ENCODE results near the gene ADAT2. TPM values are rescaled to one million over a fixed set of nuclear protein-coding genes. Genes with fewer than 3 reads are reported as not detected.

The ADAT2 gene
- total and polyA plus RNA-seq, 2 donors (not counting 3 experiments of a cell fraction or from before 2014, with no cell fraction given) = 5.4 to 9.8 TPM

- Histone ChIP-seq H2AFZ (ENCODE audit: low read depth, low read length) (no peak overlapping the region), H3K9me3 (replicated peaks; ENCODE audit: control insufficient read depth, insufficient read depth, low read length) (no peaks in the 10 kb centered on the region), H4K20me1 (replicated peaks; ENCODE audit: control insufficient read depth, extremely low read depth, insufficient read depth, low read length) (no peaks in the 10 kb centered on the region), H3K36me3 (ENCODE audit: control insufficient read depth in 2 of 2, extremely low read depth in 1 of 2, insufficient read depth in 2 of 2, low read length in 2 of 2) (peaks cover 0 to 2% of the 10 kb centered on the region in 2 experiments), H3K27me3 (ENCODE audit: control insufficient read depth in 2 of 2, insufficient read depth in 2 of 2, low read length in 2 of 2) (no peaks in the 10 kb centered on the region), H3K4me3 (replicated peaks in 1 of 3; ENCODE audit: insufficient read depth in 1 of 3, low read depth in 1 of 3, low read length in 3 of 3) (no peak overlapping the region), H3K4me2 (ENCODE audit: insufficient read depth, low read length) (no peak overlapping the region), H3K27ac (ENCODE audit: insufficient read depth, low read depth, low read length) (no peak overlapping the region), H3K9ac (replicated peaks; ENCODE audit: extremely low read depth, insufficient read depth, low read length) (no peak overlapping the region), H3K4me1 (ENCODE audit: control insufficient read depth, extremely low read depth, insufficient read depth, low read length) (no peaks in the 10 kb centered on the region), H3K9me1 (replicated peaks; ENCODE audit: control insufficient read depth, extremely low read depth, insufficient read depth, low read length) (no peaks in the 10 kb centered on the region), H3K79me2 (ENCODE audit: control insufficient read depth, insufficient read depth, low read length) (no peaks in the 10 kb centered on the region)
- no peak for TF ChIP-seq CTCF (IDR thresholded peaks at IDR 0.05; ENCODE audit: extremely low read depth in 1 of 2, insufficient read depth in 1 of 2, low read depth in 1 of 2, low read length in 2 of 2)
- TF ChIP-seq EZH2 (IDR thresholded peaks at IDR 0.05; ENCODE audit: borderline replicate concordance, low read depth, low read length, severe bottlenecking) = no peak
- TF ChIP-seq POLR2AphosphoS5 (IDR thresholded peaks at IDR 0.05; ENCODE audit: insufficient read depth, low read depth, low read length) = no peak
- no peak for TF ChIP-seq FOS (IDR thresholded peaks at IDR 0.05; ENCODE audit: borderline replicate concordance, insufficient read depth, low read length)
- TF ChIP-seq JUN (IDR thresholded peaks at IDR 0.05; ENCODE audit: borderline replicate concordance, insufficient read depth, insufficient read length, low read depth) = no peak
- no peak for TF ChIP-seq POLR2A (IDR thresholded peaks at IDR 0.05; ENCODE audit: low read depth, low read length)
- no peak for TF ChIP-seq GATA2 (IDR thresholded peaks at IDR 0.05; ENCODE audit: insufficient read depth, insufficient read length, low read depth, low read length)
- no peak for TF ChIP-seq MAX (IDR thresholded peaks at IDR 0.05; ENCODE audit: insufficient read depth, insufficient read length)
- no peak for TF ChIP-seq MYC (IDR thresholded peaks at IDR 0.05; ENCODE audit: low read depth, low read length)
- intact Hi-C loops (cut with micrococcal nuclease) (no loop called here), dilution Hi-C loops (cut with MboI; ENCODE audit: extremely low pct_ligation_motif_present, low sequenced_read_pairs) (no loop called here)
- no peak for FAIRE-seq
- ChIA-PET CTCF (interaction anchor here (0.7 to 1.0 kb wide), 2 partner anchors 10 to 26 kb away, joined by 3 read pairs; no protein-coding TSS in a partner anchor), POLR2A (no interaction called here)
- no peak for DNase-seq (ENCODE audit: low read depth, low spot score)
- no TSS peak for BruUV-seq (replicated peaks)
Measured at GRCh38 chr6:143486752-143487151, 36.3 kb upstream of the ADAT2 start.
